Mucosa of rectum (tissue), 2 donors: ENCODE measurements around the gene TXNDC17.

ENCODE experiments used
- H3K27ac ChIP-seq, 2 donors: one replicate each; pipeline ENCODE4 v1.7.0; 2013; ENCODE audit warnings: inconsistent platforms in 2 of 2, low read depth in 2 of 2, low read length in 2 of 2
- H3K27me3 ChIP-seq, 2 donors: one replicate each; pipeline ENCODE4 v1.7.0; 2013; ENCODE audit warnings: low read length in 2 of 2; ENCODE audit not compliant: control insufficient read depth in 2 of 2, insufficient read depth in 2 of 2
- H3K36me3 ChIP-seq, 2 donors: one replicate each; pipeline ENCODE4 v1.7.0; 2013; ENCODE audit warnings: low read length in 2 of 2; ENCODE audit not compliant: control insufficient read depth in 2 of 2, insufficient read depth in 2 of 2
- H3K4me1 ChIP-seq, 2 donors: one replicate each; pipeline ENCODE4 v1.7.0; 2013; ENCODE audit warnings: low read length in 2 of 2, mild to moderate bottlenecking in 1 of 2; ENCODE audit not compliant: control insufficient read depth in 2 of 2, insufficient read depth in 2 of 2
- H3K4me3 ChIP-seq, 2 donors: one replicate each; pipeline ENCODE4 v1.7.0; 2013; ENCODE audit warnings: low read length in 2 of 2
- H3K9ac ChIP-seq, 2 donors: one replicate each; pipeline ENCODE4 v1.7.0; 2013; ENCODE audit warnings: low read length in 2 of 2, low read depth in 1 of 2, mild to moderate bottlenecking in 1 of 2
- H3K9me3 ChIP-seq, 2 donors: one replicate each; pipeline ENCODE4 v1.7.0; 2013; ENCODE audit warnings: low read length in 2 of 2; ENCODE audit not compliant: control insufficient read depth in 2 of 2
- donor health status: healthy.
- donor health status: Normal muscosa, but diverticular disease.

Gene TXNDC17

GRCh38 chr17:6681176-6681575, 40.3 kb downstream of the TXNDC17 start:
- Histone ChIP-seq H3K36me3 (no peaks in the 10 kb centered on the region), H3K9me3 (no peaks in the 10 kb centered on the region), H3K27ac (no peak overlapping the region), H3K27me3 (peaks cover 6 to 16% of the 10 kb centered on the region in 2 donors), H3K9ac (no peak overlapping the region), H3K4me3 (no peak overlapping the region), H3K4me1 (no peaks in the 10 kb centered on the region)

GRCh38 chr17:6681671-6682070, 40.8 kb downstream of the TXNDC17 start:
- H3K9me3 ChIP-seq, result no peaks in the 10 kb centered on the region
- no peak overlapping the region for H3K27ac ChIP-seq
- H3K27me3 ChIP-seq, result peaks cover 6 to 12% of the 10 kb centered on the region in 2 donors
- H3K4me3 ChIP-seq, result no peak overlapping the region
- H3K4me1 ChIP-seq, result no peaks in the 10 kb centered on the region
- no peaks in the 10 kb centered on the region for H3K36me3 ChIP-seq
- H3K9ac ChIP-seq, result no peak overlapping the region

- no peak overlapping the region for H3K9ac ChIP-seq
Observed at GRCh38 chr17:6682339-6682738, 41.5 kb downstream of the TXNDC17 start.

GRCh38 chr17:6683081-6683684, 42.3 kb downstream of the TXNDC17 start:
- Histone ChIP-seq H3K4me1 (no peaks in the 10 kb centered on the region), H3K27me3 (peaks cover 1 to 8% of the 10 kb centered on the region in 2 donors), H3K36me3 (no peaks in the 10 kb centered on the region), H3K27ac (no peak overlapping the region), H3K4me3 (no peak overlapping the region), H3K9ac (no peak overlapping the region), H3K9me3 (no peaks in the 10 kb centered on the region)

More at GRCh38 chr17:6682339-6682738, 41.5 kb downstream of the TXNDC17 start:
- Histone ChIP-seq H3K36me3 (no peaks in the 10 kb centered on the region), H3K27ac (no peak overlapping the region), H3K4me3 (no peak overlapping the region), H3K9me3 (no peaks in the 10 kb centered on the region), H3K27me3 (peaks cover 6 to 11% of the 10 kb centered on the region in 2 donors), H3K4me1 (no peaks in the 10 kb centered on the region)

- no peaks in the 10 kb centered on the region for H3K9me3 ChIP-seq
- no peak overlapping the region for H3K9ac ChIP-seq
- no peaks in the 10 kb centered on the region for H3K4me1 ChIP-seq
- no peak overlapping the region for H3K4me3 ChIP-seq
- no peak overlapping the region for H3K27ac ChIP-seq
- H3K36me3 ChIP-seq, result no peaks in the 10 kb centered on the region
- H3K27me3 ChIP-seq, result peaks cover 0 to 2% of the 10 kb centered on the region in 2 donors
Observed at GRCh38 chr17:6683730-6684459, 43.0 kb downstream of the TXNDC17 start.

- Histone ChIP-seq H3K9ac (no peak overlapping the region), H3K36me3 (no peaks in the 10 kb centered on the region), H3K27ac (no peak overlapping the region), H3K9me3 (no peaks in the 10 kb centered on the region), H3K27me3 (peaks cover 0 to 2% of the 10 kb centered on the region in 2 donors), H3K4me3 (no peak overlapping the region), H3K4me1 (no peaks in the 10 kb centered on the region)
Observed at GRCh38 chr17:6684460-6684783, 43.6 kb downstream of the TXNDC17 start.

- Histone ChIP-seq H3K27me3 (peaks cover 0 to 2% of the 10 kb centered on the region in 2 donors), H3K36me3 (no peaks in the 10 kb centered on the region), H3K9ac (no peak overlapping the region), H3K27ac (no peak overlapping the region), H3K9me3 (no peaks in the 10 kb centered on the region), H3K4me3 (no peak overlapping the region), H3K4me1 (no peaks in the 10 kb centered on the region)
Observed at GRCh38 chr17:6684881-6685767, 44.3 kb downstream of the TXNDC17 start.

GRCh38 chr17:6686026-6686425, 45.2 kb downstream of the TXNDC17 start:
- Histone ChIP-seq H3K4me3 (no peak overlapping the region), H3K4me1 (no peaks in the 10 kb centered on the region), H3K36me3 (no peaks in the 10 kb centered on the region), H3K9me3 (no peaks in the 10 kb centered on the region), H3K27me3 (peaks cover 0 to 2% of the 10 kb centered on the region in 2 donors), H3K9ac (no peak overlapping the region), H3K27ac (no peak overlapping the region)

GRCh38 chr17:6688944-6689343, 48.1 kb downstream of the TXNDC17 start:
- H3K27me3 ChIP-seq, result peaks cover 0 to 4% of the 10 kb centered on the region in 2 donors
- no peaks in the 10 kb centered on the region for H3K4me1 ChIP-seq
- H3K9ac ChIP-seq, result no peak overlapping the region
- no peaks in the 10 kb centered on the region for H3K9me3 ChIP-seq
- H3K36me3 ChIP-seq, result no peaks in the 10 kb centered on the region
- no peak overlapping the region for H3K4me3 ChIP-seq
- no peak overlapping the region for H3K27ac ChIP-seq

- peaks cover 0 to 4% of the 10 kb centered on the region in 2 donors for H3K27me3 ChIP-seq
- H3K9me3 ChIP-seq, result no peaks in the 10 kb centered on the region
- no peak overlapping the region for H3K27ac ChIP-seq
- H3K4me3 ChIP-seq, result no peak overlapping the region
- no peaks in the 10 kb centered on the region for H3K36me3 ChIP-seq
- no peak overlapping the region for H3K9ac ChIP-seq
- H3K4me1 ChIP-seq, result no peaks in the 10 kb centered on the region
Observed at GRCh38 chr17:6690641-6691040, 49.8 kb downstream of the TXNDC17 start.
